ENCODE results near the gene UPP2. TPM values are rescaled to one million over a fixed set of nuclear protein-coding genes. Genes with fewer than 3 reads are reported as not detected.

UPP2 gene
- polyA plus RNA-seq, 1 donor from 2014 or later: 0.12 TPM

DNA sequence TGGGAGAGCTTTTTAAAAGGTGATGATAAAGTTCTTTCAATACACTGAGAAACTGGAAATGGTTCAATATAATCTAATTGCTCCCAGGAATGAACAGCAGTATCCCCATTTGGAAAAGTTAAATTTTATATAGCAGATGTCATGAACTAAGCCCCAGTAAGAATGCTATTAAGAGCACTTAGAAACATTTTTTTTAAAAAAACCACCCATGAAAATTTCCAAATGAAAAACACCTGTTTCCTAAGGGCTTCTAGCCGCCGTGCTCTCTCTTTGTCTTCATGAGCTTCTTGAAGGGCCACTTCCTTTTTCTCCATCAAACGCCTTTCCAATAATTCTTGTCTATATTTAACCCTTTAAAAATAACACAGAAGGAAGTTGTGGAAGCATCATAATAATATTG lies 77.0 kb downstream of the UPP2 start:
- Histone ChIP-seq H3K27ac (ENCODE audit: low read length) (no peak overlapping the region), H3K9me2 (ENCODE audit: insufficient read depth, low read length) (no peaks in the 10 kb centered on the region), H3K9ac (ENCODE audit: low read length) (no peak overlapping the region), H4K20me1 (ENCODE audit: insufficient read depth) (no peaks in the 10 kb centered on the region), H3K27me3 (ENCODE audit: insufficient read depth, low read depth, low read length) (no peaks in the 10 kb centered on the region), H3K9me3 (ENCODE audit: low read length) (no peaks in the 10 kb centered on the region), H3K79me2 (replicated peaks; ENCODE audit: insufficient read depth, low read length) (no peaks in the 10 kb centered on the region), H2AFZ (ENCODE audit: low read depth, low read length) (no peak overlapping the region), H3K36me3 (ENCODE audit: insufficient read depth, low read length) (no peaks in the 10 kb centered on the region), H3F3A (ENCODE audit: insufficient read depth, low read length, poor library complexity, severe bottlenecking) (no peaks in the 10 kb centered on the region), H3K4me3 (ENCODE audit: low read length) (no peak overlapping the region), H3K4me2 (ENCODE audit: low read length) (no peak overlapping the region)
- TF ChIP-seq POLR2AphosphoS5 (IDR thresholded peaks at IDR 0.05) (no peak), EP300 (conservative IDR thresholded peaks at IDR 0.05; ENCODE audit: poor library complexity, severe bottlenecking) (no peak), MXI1 (conservative IDR thresholded peaks at IDR 0.05; ENCODE audit: poor library complexity, severe bottlenecking) (no peak)

GRCh38 chr2:158179660-158180059 lies 78.0 kb downstream of the UPP2 start:
- H3K9me2 ChIP-seq (ENCODE audit: insufficient read depth, low read length): no peaks in the 10 kb centered on the region
- H3K36me3 ChIP-seq (ENCODE audit: insufficient read depth, low read length): no peaks in the 10 kb centered on the region
- no peak for TF ChIP-seq TAF1 (IDR thresholded peaks at IDR 0.05; ENCODE audit: low read depth)
- TF ChIP-seq EP300 (conservative IDR thresholded peaks at IDR 0.05; ENCODE audit: poor library complexity, severe bottlenecking): no peak
- no peak for TF ChIP-seq REST (IDR thresholded peaks at IDR 0.05; ENCODE audit: borderline replicate concordance)
- no peak for TF ChIP-seq POLR2AphosphoS5 (IDR thresholded peaks at IDR 0.05)
- TF ChIP-seq EZH2 (IDR thresholded peaks at IDR 0.05; ENCODE audit: borderline replicate concordance, insufficient read depth, low read length, poor library complexity, severe bottlenecking): no peak
- peak; percentile 54 for TF ChIP-seq SMC3 (conservative IDR thresholded peaks at IDR 0.05; ENCODE audit: poor library complexity)
- peak; percentile 60 for TF ChIP-seq RAD21 (conservative IDR thresholded peaks at IDR 0.05)
- TF ChIP-seq CTCF (IDR thresholded peaks at IDR 0.05; ENCODE audit: poor library complexity, severe bottlenecking): peak; percentile 47
- no peak for TF ChIP-seq MXI1 (conservative IDR thresholded peaks at IDR 0.05; ENCODE audit: poor library complexity, severe bottlenecking)
- H3K4me2 ChIP-seq (ENCODE audit: low read length): no peak overlapping the region
- no peaks in the 10 kb centered on the region for H3K27me3 ChIP-seq (ENCODE audit: insufficient read depth, low read depth, low read length)
- H2AFZ ChIP-seq (ENCODE audit: low read depth, low read length): no peak overlapping the region
- no peak overlapping the region for H3K9ac ChIP-seq (ENCODE audit: low read length)
- H3K9me3 ChIP-seq (ENCODE audit: low read length): no peaks in the 10 kb centered on the region
- no peak overlapping the region for H3K27ac ChIP-seq (ENCODE audit: low read length)
- H3F3A ChIP-seq (ENCODE audit: insufficient read depth, low read length, poor library complexity, severe bottlenecking): no peaks in the 10 kb centered on the region
- no peaks in the 10 kb centered on the region for H3K79me2 ChIP-seq (replicated peaks; ENCODE audit: insufficient read depth, low read length)
- H3K4me3 ChIP-seq (ENCODE audit: low read length): no peak overlapping the region
- H4K20me1 ChIP-seq (ENCODE audit: insufficient read depth): no peaks in the 10 kb centered on the region

DNA sequence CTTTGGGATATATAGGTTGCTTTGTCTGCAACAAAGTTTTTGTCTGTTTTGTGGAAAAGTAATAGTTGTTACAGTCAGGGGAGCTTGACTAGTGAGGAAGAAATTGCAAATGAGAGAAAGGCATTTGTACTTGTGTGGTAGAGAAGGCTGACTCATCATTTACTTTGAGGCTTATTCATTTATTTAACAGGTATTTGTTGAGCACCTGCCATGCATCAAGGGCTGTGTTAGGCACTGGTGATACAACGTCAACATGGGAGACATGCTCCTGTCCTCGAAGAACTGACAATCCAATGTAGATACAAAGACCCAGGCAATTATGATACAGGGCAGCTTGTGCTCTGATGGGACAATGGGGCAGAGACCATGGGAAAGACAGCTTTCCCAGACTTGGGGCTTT lies 79.5 kb downstream of the UPP2 start:
- H2AFZ ChIP-seq (ENCODE audit: low read depth, low read length): no peak overlapping the region
- H3K27ac ChIP-seq (ENCODE audit: low read length): no peak overlapping the region
- no peaks in the 10 kb centered on the region for H3K79me2 ChIP-seq (replicated peaks; ENCODE audit: insufficient read depth, low read length)
- no peak overlapping the region for H3K4me2 ChIP-seq (ENCODE audit: low read length)
- no peaks in the 10 kb centered on the region for H3K27me3 ChIP-seq (ENCODE audit: insufficient read depth, low read depth, low read length)
- H3K9ac ChIP-seq (ENCODE audit: low read length): no peak overlapping the region
- H3K9me3 ChIP-seq (ENCODE audit: low read length): no peaks in the 10 kb centered on the region
- no peaks in the 10 kb centered on the region for H3K36me3 ChIP-seq (ENCODE audit: insufficient read depth, low read length)
- H4K20me1 ChIP-seq (ENCODE audit: insufficient read depth): no peaks in the 10 kb centered on the region
- TF ChIP-seq EP300 (conservative IDR thresholded peaks at IDR 0.05; ENCODE audit: poor library complexity, severe bottlenecking) (no peak), RAD21 (conservative IDR thresholded peaks at IDR 0.05) (no peak), CTCF (IDR thresholded peaks at IDR 0.05; ENCODE audit: poor library complexity, severe bottlenecking) (no peak), POLR2AphosphoS5 (IDR thresholded peaks at IDR 0.05) (no peak), MXI1 (conservative IDR thresholded peaks at IDR 0.05; ENCODE audit: poor library complexity, severe bottlenecking) (no peak), SMC3 (conservative IDR thresholded peaks at IDR 0.05; ENCODE audit: poor library complexity) (no peak), REST (IDR thresholded peaks at IDR 0.05; ENCODE audit: borderline replicate concordance) (no peak), TAF1 (IDR thresholded peaks at IDR 0.05; ENCODE audit: low read depth) (no peak), EZH2 (IDR thresholded peaks at IDR 0.05; ENCODE audit: borderline replicate concordance, insufficient read depth, low read length, poor library complexity, severe bottlenecking) (no peak)
- no peaks in the 10 kb centered on the region for H3F3A ChIP-seq (ENCODE audit: insufficient read depth, low read length, poor library complexity, severe bottlenecking)
- no peak overlapping the region for H3K4me3 ChIP-seq (ENCODE audit: low read length)
- H3K9me2 ChIP-seq (ENCODE audit: insufficient read depth, low read length): no peaks in the 10 kb centered on the region
